ENCODE results near the gene AP1S1.

Gene AP1S1

GRCh38 chr7:101201695-101202602 lies 47.7 kb downstream of the AP1S1 start:
- no peak for DNase-seq

- no peak for DNase-seq
These were observed 48.3 kb downstream of the AP1S1 start for GRCh38 chr7:101202603-101202918.

- DNase-seq = peak; percentile 30
These were observed 49.8 kb downstream of the AP1S1 start for GRCh38 chr7:101203740-101204738.

- no peak for DNase-seq
These were observed 51.8 kb downstream of the AP1S1 start for GRCh38 chr7:101205901-101206664.

GRCh38 chr7:101206665-101207042 lies 52.4 kb downstream of the AP1S1 start:
- no peak for DNase-seq

- DNase-seq = no peak
These were observed 53.2 kb downstream of the AP1S1 start for GRCh38 chr7:101207459-101207858.

GRCh38 chr7:101208794-101209193 lies 54.5 kb downstream of the AP1S1 start:
- DNase-seq = no peak

GRCh38 chr7:101210143-101210542 lies 55.9 kb downstream of the AP1S1 start:
- DNase-seq = no peak

Measured in activated effector memory CD4-positive, alpha-beta T cell treated with Interleukin-2 at 50 U/mL for 16 hours (primary cell).